ENCODE results near the gene ARID5A.
"Not testable (repeated sequence)": the region's sequence is repeated elsewhere in the genome, so short reads cannot be mapped to it uniquely, and the experiment has no call there.

ARID5A gene

GRCh38 chr2:96554293-96555145 is 18.0 kb downstream of the ARID5A start:
- peak in 1 of 2 donors; percentile 23 for DNase-seq (ENCODE audit: low read depth in 2 of 2, low spot score in 1 of 2)

DNA sequence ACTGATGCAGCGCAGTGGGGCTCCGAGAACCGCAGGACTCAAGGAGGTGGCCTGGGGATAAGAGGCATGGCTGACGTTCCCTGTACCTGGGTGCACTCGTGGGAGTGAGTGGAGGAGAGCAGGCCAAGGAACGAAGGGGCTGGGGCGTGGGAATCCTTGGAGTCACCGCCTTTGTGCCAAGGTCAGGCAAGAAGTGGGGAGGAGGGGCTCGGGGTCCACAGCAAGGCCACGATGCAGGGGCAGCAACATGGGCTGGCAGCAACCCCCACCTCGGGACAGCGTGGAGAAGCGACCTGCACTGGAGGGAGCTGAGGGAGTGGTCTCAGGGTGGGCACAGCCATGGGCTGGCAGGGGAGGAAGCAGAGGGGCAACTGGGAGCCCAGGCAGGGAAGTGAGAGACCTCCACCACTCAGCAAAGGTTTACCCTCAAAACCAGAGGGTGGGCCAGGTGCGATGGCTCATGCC is 18.6 kb downstream of the ARID5A start:
- no peak for DNase-seq (ENCODE audit: low read depth in 2 of 2, low spot score in 1 of 2)

DNA sequence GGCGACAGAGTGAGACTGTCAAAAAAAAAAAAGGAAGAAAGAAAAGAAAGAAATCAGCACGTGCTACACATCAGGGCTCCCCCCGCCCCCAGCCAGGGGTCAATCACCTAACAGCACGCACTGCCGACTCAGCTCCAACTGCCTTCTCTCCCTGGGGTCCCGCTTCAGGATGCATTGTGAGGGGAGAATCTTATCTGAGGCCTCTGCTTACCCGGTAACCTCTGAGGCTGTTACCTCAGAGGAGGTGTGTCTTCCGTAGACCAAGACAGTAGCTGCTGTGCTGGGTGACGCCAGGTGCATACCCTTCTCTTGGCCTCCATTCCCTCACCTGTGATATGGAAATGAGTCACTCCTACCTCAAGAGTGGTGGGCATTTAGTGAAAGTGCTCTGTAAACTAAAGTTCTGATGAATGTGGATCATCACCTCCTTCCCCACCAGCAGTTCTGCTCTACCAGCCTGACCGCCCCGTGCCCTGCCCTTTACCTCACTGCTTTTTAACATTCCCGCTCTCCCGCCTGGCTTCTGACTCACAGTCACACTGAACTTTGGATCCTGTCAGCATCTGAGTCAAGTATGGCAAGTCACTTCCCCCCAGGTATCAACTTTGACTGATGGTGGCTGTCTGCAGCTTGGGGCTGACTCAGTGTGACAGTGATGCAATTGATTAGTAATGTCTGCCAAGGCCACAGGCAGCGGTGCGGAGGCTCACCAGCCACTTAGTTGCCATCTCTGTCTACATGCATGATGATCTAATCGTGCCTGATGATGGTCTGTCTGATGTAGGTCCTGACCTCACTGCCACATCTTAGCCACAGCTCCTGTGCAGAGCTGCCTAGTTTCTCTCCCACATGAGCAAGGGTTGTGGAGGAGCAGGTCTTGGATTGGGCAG is 20.1 kb downstream of the ARID5A start:
- peak in 1 of 2 donors; percentile 32 for DNase-seq (ENCODE audit: low read depth in 2 of 2, low spot score in 1 of 2)

- not testable (repeated sequence) for DNase-seq (ENCODE audit: low read depth in 2 of 2, low spot score in 1 of 2)
Observed at GRCh38 chr2:96557421-96557820, 20.9 kb downstream of the ARID5A start.

- DNase-seq (ENCODE audit: low read depth in 2 of 2, low spot score in 1 of 2) = no peak
Observed at GRCh38 chr2:96558061-96558460, 21.5 kb downstream of the ARID5A start.

DNA sequence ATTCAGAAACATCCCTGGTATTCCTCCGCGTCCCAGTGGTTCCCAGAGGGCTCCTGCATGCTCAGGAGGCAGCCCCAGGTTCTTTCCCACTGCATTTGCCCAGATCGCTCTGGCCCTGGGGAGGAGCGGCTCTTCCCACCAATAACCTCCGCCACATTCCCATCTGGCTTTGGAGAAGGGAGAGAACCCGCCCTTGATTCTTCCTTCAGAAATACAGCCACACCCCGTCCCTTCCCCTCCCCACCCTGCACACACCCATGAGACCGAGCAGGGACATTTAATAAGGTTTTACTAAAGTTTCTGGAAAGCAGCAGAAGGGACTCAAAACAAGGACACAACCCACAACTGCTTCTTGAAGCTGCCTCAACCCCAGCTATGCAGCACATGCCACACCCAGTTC is 21.9 kb downstream of the ARID5A start:
- no peak for DNase-seq (ENCODE audit: low read depth in 2 of 2, low spot score in 1 of 2)

- DNase-seq (ENCODE audit: low read depth in 2 of 2, low spot score in 1 of 2) = no peak
Observed at GRCh38 chr2:96564026-96564425, 27.5 kb downstream of the ARID5A start.

DNA sequence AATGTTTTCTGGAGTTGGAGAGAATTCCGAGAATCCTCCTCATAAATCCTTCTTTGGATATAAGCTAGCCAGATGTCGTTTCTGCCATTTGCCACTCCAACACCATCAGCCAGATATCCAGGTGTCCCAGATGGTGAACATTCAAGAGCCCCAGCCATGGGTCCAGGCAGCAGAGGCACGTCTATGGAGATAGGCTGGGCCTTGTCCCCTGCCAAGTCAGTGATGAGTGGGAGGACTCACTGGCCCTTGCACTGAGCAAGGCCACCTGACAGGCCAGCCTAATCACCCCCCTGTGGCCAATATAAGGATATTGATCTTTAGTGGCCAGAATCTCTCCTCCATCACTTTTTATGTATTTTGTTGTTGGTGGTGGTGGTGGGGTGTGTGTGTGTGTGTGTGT is 28.0 kb downstream of the ARID5A start:
- no peak for DNase-seq (ENCODE audit: low read depth in 2 of 2, low spot score in 1 of 2)

DNA sequence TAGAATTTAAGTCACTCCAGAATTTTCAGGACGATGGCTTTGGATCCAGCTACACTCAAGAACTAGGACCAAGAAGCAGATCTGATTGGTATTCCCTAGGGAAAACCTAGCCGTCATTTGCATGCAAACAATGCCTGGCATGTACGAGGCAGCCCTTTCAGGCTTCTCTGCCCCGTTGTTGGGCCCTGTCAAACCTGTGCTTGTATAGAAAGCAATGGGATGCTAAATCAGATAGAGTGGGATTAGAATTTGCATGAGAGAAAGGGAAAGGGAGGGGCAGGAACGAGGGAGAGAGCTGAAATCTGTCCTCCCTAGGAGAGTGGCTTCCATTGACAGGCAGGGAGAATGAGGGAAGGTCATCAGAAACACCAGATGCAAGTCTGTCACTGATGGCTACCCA is 28.6 kb downstream of the ARID5A start:
- DNase-seq (ENCODE audit: low read depth in 2 of 2, low spot score in 1 of 2) = no peak

DNA sequence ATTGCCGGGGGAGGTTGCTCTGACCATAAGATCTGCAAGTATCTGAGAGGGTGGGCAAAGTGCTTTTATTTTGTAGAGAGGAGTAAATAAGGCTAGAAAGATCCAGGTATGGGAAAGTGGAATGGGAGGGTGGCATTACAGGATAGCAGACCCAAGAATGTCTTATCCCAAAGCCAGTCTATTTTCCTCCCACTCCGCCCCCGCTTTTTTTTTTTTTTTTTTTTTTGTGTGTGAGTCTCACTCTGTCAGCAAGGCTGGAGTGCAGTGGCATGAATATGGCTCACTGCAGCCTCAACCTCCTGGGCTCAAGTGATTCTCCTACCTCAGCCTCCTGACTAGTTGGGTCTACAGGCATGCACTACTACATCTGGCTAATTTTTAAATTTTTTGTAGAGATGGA is 31.5 kb downstream of the ARID5A start:
- no peak for DNase-seq (ENCODE audit: low read depth in 2 of 2, low spot score in 1 of 2)

GRCh38 chr2:96574364-96574763 is 37.8 kb downstream of the ARID5A start:
- no peak for DNase-seq (ENCODE audit: low read depth in 2 of 2, low spot score in 1 of 2)

GRCh38 chr2:96575785-96576456 is 39.4 kb downstream of the ARID5A start:
- no peak for DNase-seq (ENCODE audit: low read depth in 2 of 2, low spot score in 1 of 2)

DNA sequence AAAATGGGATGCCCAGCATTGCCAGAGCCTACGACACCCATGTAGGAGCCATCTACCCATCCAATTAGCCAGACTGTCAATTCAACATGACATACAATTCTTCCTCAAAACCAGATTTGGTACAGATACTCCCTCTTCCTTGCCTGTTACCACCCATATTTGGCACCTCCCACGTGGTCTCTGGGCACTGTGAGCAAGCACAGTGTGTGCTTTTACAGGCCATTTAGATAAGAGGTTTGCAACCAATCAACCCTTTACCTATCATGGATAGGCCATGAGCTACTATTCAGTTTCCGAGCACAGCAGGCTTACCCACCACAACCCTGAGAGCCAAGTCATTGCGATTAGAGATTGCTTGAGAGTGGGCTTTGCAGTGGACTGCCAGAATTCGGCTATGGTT is 40.9 kb downstream of the ARID5A start:
- no peak for DNase-seq (ENCODE audit: low read depth in 2 of 2, low spot score in 1 of 2)

DNA sequence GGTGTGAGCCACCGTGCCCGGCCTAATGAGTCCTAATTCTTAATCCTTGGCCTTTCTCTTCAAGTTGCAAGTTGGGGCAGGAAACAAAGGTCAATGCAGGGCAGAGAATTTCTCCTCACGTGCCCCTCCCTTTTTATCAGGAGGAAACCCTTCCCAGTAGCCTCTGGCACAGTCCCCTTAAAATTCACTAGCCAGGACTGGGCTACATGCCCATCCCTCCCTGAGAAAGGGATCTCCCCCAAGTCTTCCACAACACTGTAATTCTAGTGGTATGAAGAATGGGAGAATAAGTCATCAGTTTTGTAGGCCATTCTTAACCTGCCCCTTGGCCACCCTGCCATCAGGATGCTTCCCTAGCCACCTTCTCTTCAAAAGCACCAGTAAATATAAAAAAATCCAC is 42.2 kb downstream of the ARID5A start:
- DNase-seq (ENCODE audit: low read depth in 2 of 2, low spot score in 1 of 2) = no peak

- no peak for DNase-seq (ENCODE audit: low read depth in 2 of 2, low spot score in 1 of 2)
Observed at GRCh38 chr2:96579422-96579821, 42.9 kb downstream of the ARID5A start.

DNA sequence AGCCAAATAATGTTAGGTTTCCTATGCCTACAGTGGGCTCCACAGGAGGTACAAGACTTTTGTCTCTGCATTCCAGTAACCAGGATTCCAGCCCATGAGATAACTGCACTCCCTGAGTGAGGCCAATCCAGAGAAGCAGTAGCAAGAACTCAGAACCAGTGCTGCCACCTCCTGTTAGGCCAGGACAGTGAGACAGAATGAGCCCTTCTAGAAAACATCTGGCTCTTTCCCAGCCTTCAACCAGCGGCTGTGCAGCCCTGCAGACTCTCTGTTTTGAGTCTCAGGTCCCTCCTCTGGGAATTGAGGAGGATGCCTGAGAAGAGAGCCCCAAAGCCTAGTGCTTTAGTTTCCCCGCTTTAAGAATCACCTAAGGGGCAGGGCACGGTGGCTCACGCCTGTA is 44.2 kb downstream of the ARID5A start:
- no peak for DNase-seq (ENCODE audit: low read depth in 2 of 2, low spot score in 1 of 2)

GRCh38 chr2:96584017-96584416 is 47.5 kb downstream of the ARID5A start:
- no peak for DNase-seq (ENCODE audit: low read depth in 2 of 2, low spot score in 1 of 2)

DNA sequence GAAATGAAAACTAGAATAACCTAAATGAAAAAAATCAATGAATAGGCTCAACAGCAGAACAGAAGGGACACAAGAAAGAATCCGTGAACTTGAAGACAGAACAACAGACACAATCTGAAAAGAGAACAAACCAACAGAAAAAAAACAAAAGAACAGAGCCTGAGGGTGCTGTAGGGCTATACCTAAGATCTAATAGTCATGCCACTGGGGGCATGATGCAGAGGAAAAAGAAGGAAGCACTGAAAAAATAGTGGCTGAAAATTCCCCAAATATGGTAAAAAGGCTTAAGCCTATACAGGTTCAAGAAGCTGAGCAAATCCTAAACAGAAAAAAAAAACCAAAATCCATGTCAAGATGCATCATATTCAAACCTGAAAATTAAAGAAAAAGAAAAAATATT is 51.3 kb downstream of the ARID5A start:
- no peak for DNase-seq (ENCODE audit: low read depth in 2 of 2, low spot score in 1 of 2)

DNA sequence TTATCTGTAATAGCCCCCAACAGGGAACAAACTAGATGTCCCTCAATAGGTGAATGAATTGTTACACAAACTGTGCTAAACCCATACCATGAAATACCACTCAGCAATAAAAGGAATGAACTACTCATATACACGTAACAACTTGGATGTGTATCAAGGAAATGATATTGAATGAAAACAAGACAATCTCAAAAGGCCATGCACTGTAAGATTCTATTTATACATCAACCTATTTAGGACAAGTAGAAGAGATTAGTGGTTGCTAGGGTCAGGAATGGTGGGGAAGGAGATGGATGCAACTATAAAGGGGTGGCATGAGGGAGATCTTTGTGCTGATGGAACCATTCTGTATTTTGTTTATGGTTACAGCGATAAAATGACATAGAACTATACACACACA is 54.5 kb downstream of the ARID5A start:
- no peak for DNase-seq (ENCODE audit: low read depth in 2 of 2, low spot score in 1 of 2)

GRCh38 chr2:96591494-96591893 is 54.9 kb downstream of the ARID5A start:
- no peak for DNase-seq (ENCODE audit: low read depth in 2 of 2, low spot score in 1 of 2)

DNA sequence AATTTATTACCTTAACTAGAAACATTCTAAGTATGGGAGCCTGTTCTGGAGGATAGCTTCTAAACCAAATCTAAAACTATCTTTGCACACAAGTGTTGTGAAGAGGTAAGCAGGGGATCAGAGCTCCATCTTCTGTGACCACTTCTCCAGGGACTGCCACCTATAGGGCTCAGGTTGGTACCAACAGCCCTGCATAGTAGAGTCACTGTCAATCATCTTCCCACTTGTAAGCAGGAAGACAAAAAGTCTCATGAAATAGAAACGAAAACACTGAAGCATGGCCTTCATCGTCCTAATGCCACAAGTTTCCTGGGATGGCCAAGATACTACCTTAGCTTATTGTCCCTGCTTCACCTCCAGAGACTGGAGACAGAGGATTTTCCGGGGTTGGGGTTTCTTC is 57.7 kb downstream of the ARID5A start:
- DNase-seq (ENCODE audit: low read depth in 2 of 2, low spot score in 1 of 2) = no peak
